K562 (cell line): Measurements from ENCODE around the gene DAGLA. TPM values are rescaled to one million over a fixed set of nuclear protein-coding genes. Genes with fewer than 3 reads are reported as not detected.

Source experiments
- CBFA2T2 ChIP-seq: fragments of 450-650 bp; conservative IDR thresholded peaks from 2 replicates; pipeline ENCODE4 v1.6.1; 2017; ENCODE audit warnings: mild to moderate bottlenecking
- FOXJ3 ChIP-seq: sonication (generic); formaldehyde crosslinking; IDR thresholded peaks from 2 replicates; pipeline ENCODE4 v1.4.0; 2020; ENCODE audit warnings: mild to moderate bottlenecking, missing genetic modification reagents
- MEF2D ChIP-seq: conservative IDR thresholded peaks from 2 replicates; pipeline ENCODE4 v1.6.1; 2016; ENCODE audit warnings: low read depth, missing genetic modification characterization, missing compliant biosample characterization
- PHB ChIP-seq: fragments of 250-450 bp; sonication (Bioruptor Pico); IDR thresholded peaks from 2 replicates; pipeline ENCODE4 v1.5.0; 2021
- SIN3A ChIP-seq, 2 experiments: fragments of 150-350 bp in 1 of 2; IDR thresholded peaks; 2 replicates each; pipeline ENCODE4 v1.6.1; 2011 to 2016; ENCODE audit warnings: borderline replicate concordance in 2 of 2, low read depth in 2 of 2, low read length in 2 of 2, mild to moderate bottlenecking in 2 of 2, moderate library complexity in 2 of 2; ENCODE audit not compliant: control insufficient read depth in 1 of 2
- SMAD1 ChIP-seq: fragments of 150-350 bp; IDR thresholded peaks from 2 replicates; pipeline ENCODE4 v1.6.1; 2014; ENCODE audit warnings: low read length, low read depth; ENCODE audit not compliant: partially characterized antibody
- SMARCA5 ChIP-seq: fragments of 450-650 bp; IDR thresholded peaks from 2 replicates; pipeline ENCODE4 v1.6.1; 2016
- SP1 ChIP-seq: sonication (generic); formaldehyde crosslinking; IDR thresholded peaks from 2 replicates; pipeline ENCODE4 v1.8.1; 2022; ENCODE audit warnings: mild to moderate bottlenecking, missing genetic modification reagents
- YY1 ChIP-seq, 3 experiments: IDR thresholded peaks; 2 replicates each; pipeline ENCODE4 v1.6.1; 2011; ENCODE audit warnings: low read length in 2 of 3, mild to moderate bottlenecking in 2 of 3, moderate library complexity in 2 of 3, borderline replicate concordance in 1 of 3, control low read depth in 1 of 3, low read depth in 1 of 3; ENCODE audit not compliant: insufficient read depth in 3 of 3, insufficient replicate concordance in 2 of 3, control insufficient read depth in 1 of 3, insufficient read length in 1 of 3; ENCODE audit errors: extremely low read depth in 1 of 3
- ZBTB7A ChIP-seq: IDR thresholded peaks from 2 replicates; pipeline ENCODE4 v1.6.1; 2011; ENCODE audit warnings: low read depth, mild to moderate bottlenecking, low read length, moderate library complexity, borderline replicate concordance; ENCODE audit not compliant: control insufficient read depth
- polyA plus RNA-seq, 8 experiments: library from polyadenylated mRNA; depleted of rRNA in 4 of 8; stranded (reverse) in 5 of 8; unstranded in 3 of 8; fragments of >200 nt; fragmentation: Nextera tagmentation in 2 of 8; fragmentation: Illumina TruSeq in 1 of 8; extraction: Ambion mirVana in 2 of 8; extraction: Trizol in 1 of 8; gene quantifications; 2 replicates each; pipeline versions ENCODE4 v1.2.1 to v1.2.3, GENCODE V29; 2011 to 2014; ENCODE audit warnings: inconsistent platforms in 1 of 8, missing spikeins in 1 of 8
- total RNA-seq, 7 experiments: library from RNA; depleted of rRNA in 6 of 7; stranded (reverse); fragments of >200 nt in 6 of 7; fragmentation: Illumina TruSeq in 2 of 7; extraction: Trizol in 2 of 7; gene quantifications; 2 replicates each; pipeline versions ENCODE4 v1.2.1 to v1.2.3, GENCODE V29; 2011 to 2021; ENCODE audit warnings: low replicate concordance in 1 of 7
- TF ChIP-seq, protein P1 (sequence below): sonication (generic); formaldehyde crosslinking; IDR thresholded peaks from 2 replicates; pipeline ENCODE4 v1.9.0; 2022; ENCODE audit warnings: mild to moderate bottlenecking, missing genetic modification reagents
- TF ChIP-seq, protein P2 (sequence below): fragments of 250-450 bp; sonication (Bioruptor Pico); IDR thresholded peaks from 2 replicates; pipeline ENCODE4 v1.4.0; 2020; ENCODE audit warnings: mild to moderate bottlenecking, moderate library complexity, borderline replicate concordance
- TF ChIP-seq, protein P3 (sequence below), 2 experiments: IDR thresholded peaks; 2 replicates each; pipeline ENCODE4 v1.6.1; 2012; ENCODE audit warnings: improper control_type of control experiment in 2 of 2, low read depth in 2 of 2, low read length in 2 of 2, borderline replicate concordance in 1 of 2
- TF ChIP-seq, protein P4 (sequence below): sonication (generic); formaldehyde crosslinking; IDR thresholded peaks from 2 replicates; pipeline ENCODE4 v1.8.1; 2023; ENCODE audit warnings: missing genetic modification reagents, mild to moderate bottlenecking, borderline replicate concordance

The DAGLA gene
- total and polyA plus RNA-seq, 9 of the 15 experiments (the other 6 are each of a cell fraction or from before 2014, with no cell fraction given) = 0.03 to 0.16 (median 0.04) TPM; not detected in 4

DNA sequence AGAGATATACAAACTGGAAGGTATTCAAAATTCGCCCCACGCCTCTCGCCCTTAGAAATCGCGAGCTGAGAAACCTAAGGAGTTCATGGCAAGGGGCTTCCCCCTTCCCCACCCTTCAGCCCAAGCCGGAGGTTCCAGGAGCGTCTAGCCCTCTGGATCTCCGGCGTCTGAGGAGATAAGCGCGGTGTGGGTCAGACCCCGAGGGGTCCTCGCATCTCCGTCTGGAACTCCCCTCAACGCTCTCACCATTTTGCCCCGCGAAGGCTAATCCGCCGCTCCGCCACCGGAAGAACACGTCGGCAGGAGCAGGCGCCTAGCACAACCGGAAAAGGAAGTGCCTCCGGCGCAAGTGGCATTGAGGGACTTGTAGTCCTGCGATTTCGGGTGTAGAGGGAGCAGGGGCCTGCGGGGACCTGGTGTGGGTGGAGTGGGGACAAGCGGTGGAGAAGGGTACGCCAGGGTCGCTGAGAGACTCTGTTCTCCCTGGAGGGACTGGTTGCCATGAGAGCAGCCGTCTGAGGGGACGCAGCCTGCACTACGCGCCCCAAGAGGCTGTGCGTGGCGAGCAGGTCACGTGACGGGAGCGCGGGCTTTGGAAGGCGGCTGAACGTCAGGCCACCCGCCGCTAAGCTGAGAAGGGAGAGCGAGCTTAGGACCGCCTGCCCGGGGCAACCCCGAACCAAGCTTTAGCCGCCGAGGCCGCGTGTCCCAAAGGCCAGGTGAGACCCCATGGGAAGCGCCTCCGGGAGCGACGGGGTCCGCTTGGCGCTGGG, 112.3 kb downstream of the DAGLA start, which contains the start of the genes FEN1 and TMEM258 (continued):
- TF ChIP-seq YY1 (IDR thresholded peaks at IDR 0.05; ENCODE audit: borderline replicate concordance in 1 of 3, control insufficient read depth in 1 of 3, extremely low read depth in 1 of 3, insufficient read depth in 3 of 3, insufficient read length in 1 of 3, insufficient replicate concordance in 2 of 3, low read depth in 1 of 3, low read length in 2 of 3) (peak in 2 of 3 experiments; percentile 73 to 88), PHB (no peak), ZBTB7A (peak; percentile 52; the same call in 1 of the 2 replicates), SMAD1 (peak; percentile 25), CBFA2T2 (peak; percentile 96), SP1 (CRISPR knock-in tag) (peak; percentile 64), SIN3A (IDR thresholded peaks at IDR 0.05; ENCODE audit: borderline replicate concordance in 2 of 2, control insufficient read depth in 1 of 2, low read depth in 2 of 2, low read length in 2 of 2) (peak; percentile 88; a peak in 2 of 4 replicates), SMARCA5 (no peak), MEF2D (tag) (peak; percentile 14; the same call in 1 of the 2 replicates), FOXJ3 (no peak)
- TF ChIP-seq, protein P1, sequence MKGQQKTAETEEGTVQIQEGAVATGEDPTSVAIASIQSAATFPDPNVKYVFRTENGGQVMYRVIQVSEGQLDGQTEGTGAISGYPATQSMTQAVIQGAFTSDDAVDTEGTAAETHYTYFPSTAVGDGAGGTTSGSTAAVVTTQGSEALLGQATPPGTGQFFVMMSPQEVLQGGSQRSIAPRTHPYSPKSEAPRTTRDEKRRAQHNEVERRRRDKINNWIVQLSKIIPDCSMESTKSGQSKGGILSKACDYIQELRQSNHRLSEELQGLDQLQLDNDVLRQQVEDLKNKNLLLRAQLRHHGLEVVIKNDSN (CRISPR knock-in tag) = peak; percentile 100
- TF ChIP-seq, protein P2, sequence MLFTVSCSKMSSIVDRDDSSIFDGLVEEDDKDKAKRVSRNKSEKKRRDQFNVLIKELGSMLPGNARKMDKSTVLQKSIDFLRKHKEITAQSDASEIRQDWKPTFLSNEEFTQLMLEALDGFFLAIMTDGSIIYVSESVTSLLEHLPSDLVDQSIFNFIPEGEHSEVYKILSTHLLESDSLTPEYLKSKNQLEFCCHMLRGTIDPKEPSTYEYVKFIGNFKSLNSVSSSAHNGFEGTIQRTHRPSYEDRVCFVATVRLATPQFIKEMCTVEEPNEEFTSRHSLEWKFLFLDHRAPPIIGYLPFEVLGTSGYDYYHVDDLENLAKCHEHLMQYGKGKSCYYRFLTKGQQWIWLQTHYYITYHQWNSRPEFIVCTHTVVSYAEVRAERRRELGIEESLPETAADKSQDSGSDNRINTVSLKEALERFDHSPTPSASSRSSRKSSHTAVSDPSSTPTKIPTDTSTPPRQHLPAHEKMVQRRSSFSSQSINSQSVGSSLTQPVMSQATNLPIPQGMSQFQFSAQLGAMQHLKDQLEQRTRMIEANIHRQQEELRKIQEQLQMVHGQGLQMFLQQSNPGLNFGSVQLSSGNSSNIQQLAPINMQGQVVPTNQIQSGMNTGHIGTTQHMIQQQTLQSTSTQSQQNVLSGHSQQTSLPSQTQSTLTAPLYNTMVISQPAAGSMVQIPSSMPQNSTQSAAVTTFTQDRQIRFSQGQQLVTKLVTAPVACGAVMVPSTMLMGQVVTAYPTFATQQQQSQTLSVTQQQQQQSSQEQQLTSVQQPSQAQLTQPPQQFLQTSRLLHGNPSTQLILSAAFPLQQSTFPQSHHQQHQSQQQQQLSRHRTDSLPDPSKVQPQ (CRISPR knock-in tag) = no peak; the same call in 1 of the 2 replicates
- TF ChIP-seq, protein P3, sequence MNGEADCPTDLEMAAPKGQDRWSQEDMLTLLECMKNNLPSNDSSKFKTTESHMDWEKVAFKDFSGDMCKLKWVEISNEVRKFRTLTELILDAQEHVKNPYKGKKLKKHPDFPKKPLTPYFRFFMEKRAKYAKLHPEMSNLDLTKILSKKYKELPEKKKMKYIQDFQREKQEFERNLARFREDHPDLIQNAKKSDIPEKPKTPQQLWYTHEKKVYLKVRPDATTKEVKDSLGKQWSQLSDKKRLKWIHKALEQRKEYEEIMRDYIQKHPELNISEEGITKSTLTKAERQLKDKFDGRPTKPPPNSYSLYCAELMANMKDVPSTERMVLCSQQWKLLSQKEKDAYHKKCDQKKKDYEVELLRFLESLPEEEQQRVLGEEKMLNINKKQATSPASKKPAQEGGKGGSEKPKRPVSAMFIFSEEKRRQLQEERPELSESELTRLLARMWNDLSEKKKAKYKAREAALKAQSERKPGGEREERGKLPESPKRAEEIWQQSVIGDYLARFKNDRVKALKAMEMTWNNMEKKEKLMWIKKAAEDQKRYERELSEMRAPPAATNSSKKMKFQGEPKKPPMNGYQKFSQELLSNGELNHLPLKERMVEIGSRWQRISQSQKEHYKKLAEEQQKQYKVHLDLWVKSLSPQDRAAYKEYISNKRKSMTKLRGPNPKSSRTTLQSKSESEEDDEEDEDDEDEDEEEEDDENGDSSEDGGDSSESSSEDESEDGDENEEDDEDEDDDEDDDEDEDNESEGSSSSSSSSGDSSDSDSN (IDR thresholded peaks at IDR 0.05; ENCODE audit: borderline replicate concordance in 1 of 2, low read depth in 2 of 2, low read length in 2 of 2) = 0 out of 4 replicates have a peak, but pooled peaks of 1 of the 2 experiments have one; percentile 63
- TF ChIP-seq, protein P4, sequence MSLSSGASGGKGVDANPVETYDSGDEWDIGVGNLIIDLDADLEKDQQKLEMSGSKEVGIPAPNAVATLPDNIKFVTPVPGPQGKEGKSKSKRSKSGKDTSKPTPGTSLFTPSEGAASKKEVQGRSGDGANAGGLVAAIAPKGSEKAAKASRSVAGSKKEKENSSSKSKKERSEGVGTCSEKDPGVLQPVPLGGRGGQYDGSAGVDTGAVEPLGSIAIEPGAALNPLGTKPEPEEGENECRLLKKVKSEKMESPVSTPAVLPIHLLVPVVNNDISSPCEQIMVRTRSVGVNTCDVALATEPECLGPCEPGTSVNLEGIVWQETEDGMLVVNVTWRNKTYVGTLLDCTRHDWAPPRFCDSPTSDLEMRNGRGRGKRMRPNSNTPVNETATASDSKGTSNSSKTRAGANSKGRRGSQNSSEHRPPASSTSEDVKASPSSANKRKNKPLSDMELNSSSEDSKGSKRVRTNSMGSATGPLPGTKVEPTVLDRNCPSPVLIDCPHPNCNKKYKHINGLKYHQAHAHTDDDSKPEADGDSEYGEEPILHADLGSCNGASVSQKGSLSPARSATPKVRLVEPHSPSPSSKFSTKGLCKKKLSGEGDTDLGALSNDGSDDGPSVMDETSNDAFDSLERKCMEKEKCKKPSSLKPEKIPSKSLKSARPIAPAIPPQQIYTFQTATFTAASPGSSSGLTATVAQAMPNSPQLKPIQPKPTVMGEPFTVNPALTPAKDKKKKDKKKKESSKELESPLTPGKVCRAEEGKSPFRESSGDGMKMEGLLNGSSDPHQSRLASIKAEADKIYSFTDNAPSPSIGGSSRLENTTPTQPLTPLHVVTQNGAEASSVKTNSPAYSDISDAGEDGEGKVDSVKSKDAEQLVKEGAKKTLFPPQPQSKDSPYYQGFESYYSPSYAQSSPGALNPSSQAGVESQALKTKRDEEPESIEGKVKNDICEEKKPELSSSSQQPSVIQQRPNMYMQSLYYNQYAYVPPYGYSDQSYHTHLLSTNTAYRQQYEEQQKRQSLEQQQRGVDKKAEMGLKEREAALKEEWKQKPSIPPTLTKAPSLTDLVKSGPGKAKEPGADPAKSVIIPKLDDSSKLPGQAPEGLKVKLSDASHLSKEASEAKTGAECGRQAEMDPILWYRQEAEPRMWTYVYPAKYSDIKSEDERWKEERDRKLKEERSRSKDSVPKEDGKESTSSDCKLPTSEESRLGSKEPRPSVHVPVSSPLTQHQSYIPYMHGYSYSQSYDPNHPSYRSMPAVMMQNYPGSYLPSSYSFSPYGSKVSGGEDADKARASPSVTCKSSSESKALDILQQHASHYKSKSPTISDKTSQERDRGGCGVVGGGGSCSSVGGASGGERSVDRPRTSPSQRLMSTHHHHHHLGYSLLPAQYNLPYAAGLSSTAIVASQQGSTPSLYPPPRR (CRISPR knock-in tag) = peak; percentile 93
